ENCODE measurements around the gene OR4D9. TPM values are rescaled to one million over a fixed set of nuclear protein-coding genes. Genes with fewer than 3 reads are reported as not detected.
A peak's percentile ranks its signal among the peaks of the same experiment; 100 is the strongest.

OR4D9 gene
- total and polyA plus RNA-seq, 2 donors (not counting 1 experiment from before 2014, with no cell fraction given): not detected

DNA sequence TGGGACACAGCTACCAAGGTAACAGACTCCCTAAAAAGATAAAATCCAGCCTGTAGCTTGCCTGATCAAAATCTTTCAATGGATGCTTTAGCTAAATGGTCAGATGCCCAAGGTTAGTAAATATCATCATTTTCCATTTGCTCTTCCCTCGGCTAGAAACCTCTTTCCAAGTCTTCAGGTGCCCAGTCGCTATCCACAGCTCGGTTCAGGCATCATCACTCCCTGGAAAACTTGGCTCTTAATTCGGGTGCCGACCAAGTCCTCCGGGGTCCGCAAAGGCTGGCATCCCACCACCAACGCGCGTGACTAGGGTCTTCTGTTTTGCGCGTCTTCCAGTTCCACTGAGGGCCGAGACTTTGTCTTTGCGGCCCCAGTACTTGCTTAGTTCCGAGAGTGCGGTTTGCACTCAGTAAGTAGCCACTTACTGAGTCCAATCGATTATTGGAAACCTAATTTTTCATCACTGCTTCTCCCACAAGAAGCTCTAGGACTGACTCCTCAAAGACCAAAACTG, 44.3 kb downstream of the OR4D9 start:
- H3K9ac ChIP-seq (ENCODE audit: low read length): peak overlapping the region; percentile 46
- no peak for ATAC-seq (ENCODE audit: low read depth)
- peak overlapping the region; percentile 41 for H2AFZ ChIP-seq (ENCODE audit: insufficient read depth, low read depth, low read length, poor library complexity, severe bottlenecking)
- H3K4me2 ChIP-seq (replicated peaks; ENCODE audit: low read depth, low read length, poor library complexity, severe bottlenecking): peak overlapping the region; percentile 76
- ChIA-PET POLR2A (interaction anchor here (0.7 kb wide), 1 partner anchor 59 kb away, joined by 3 read pairs; no protein-coding TSS in a partner anchor), CTCF (interaction anchor here (1.7 to 2.1 kb wide), 2 partner anchors 10 to 18 kb away, joined by 4 to 7 read pairs; no protein-coding TSS in a partner anchor)
- TF ChIP-seq EZH2 (IDR thresholded peaks at IDR 0.05; ENCODE audit: borderline replicate concordance, insufficient read depth, low read depth, low read length, poor library complexity, severe bottlenecking): no peak
- TF ChIP-seq, protein P1, sequence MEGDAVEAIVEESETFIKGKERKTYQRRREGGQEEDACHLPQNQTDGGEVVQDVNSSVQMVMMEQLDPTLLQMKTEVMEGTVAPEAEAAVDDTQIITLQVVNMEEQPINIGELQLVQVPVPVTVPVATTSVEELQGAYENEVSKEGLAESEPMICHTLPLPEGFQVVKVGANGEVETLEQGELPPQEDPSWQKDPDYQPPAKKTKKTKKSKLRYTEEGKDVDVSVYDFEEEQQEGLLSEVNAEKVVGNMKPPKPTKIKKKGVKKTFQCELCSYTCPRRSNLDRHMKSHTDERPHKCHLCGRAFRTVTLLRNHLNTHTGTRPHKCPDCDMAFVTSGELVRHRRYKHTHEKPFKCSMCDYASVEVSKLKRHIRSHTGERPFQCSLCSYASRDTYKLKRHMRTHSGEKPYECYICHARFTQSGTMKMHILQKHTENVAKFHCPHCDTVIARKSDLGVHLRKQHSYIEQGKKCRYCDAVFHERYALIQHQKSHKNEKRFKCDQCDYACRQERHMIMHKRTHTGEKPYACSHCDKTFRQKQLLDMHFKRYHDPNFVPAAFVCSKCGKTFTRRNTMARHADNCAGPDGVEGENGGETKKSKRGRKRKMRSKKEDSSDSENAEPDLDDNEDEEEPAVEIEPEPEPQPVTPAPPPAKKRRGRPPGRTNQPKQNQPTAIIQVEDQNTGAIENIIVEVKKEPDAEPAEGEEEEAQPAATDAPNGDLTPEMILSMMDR (IDR thresholded peaks at IDR 0.05): no peak
- intact Hi-C loops (cut with micrococcal nuclease): loop anchor here (5.0 to 10.0 kb wide), 2 partner anchors 199 to 383 kb away; partner anchors contain the start of genes DTX4 and STX3
- H3K79me2 ChIP-seq (ENCODE audit: control insufficient read depth, insufficient read depth, low read length): no peaks in the 10 kb centered on the region
- H3K9me3 ChIP-seq (ENCODE audit: control extremely low read depth in 1 of 3, control insufficient read depth in 2 of 3, insufficient read depth in 1 of 3, low read length in 2 of 3): peaks cover 0 to 11% (median 1%) of the 10 kb centered on the region in 3 donors
- no peak for DNase-seq
- no peaks in the 10 kb centered on the region for H3K9me3 Mint-ChIP-seq (ENCODE audit: insufficient read depth)
- peak overlapping the region; percentile 76 for H3K4me3 Mint-ChIP-seq
- peaks cover 29 to 51% of the 10 kb centered on the region in 2 donors for H3K4me1 ChIP-seq (ENCODE audit: control insufficient read depth in 2 of 2, insufficient read depth in 2 of 2, low read length in 2 of 2)
- peaks cover 55% of the 10 kb centered on the region for H3K4me1 Mint-ChIP-seq
- H3K27me3 ChIP-seq (replicated peaks in 1 of 4; ENCODE audit: control extremely low read depth in 1 of 4, control insufficient read depth in 3 of 4, insufficient read depth in 4 of 4, low read length in 3 of 4): peaks cover 0 to 8% (median 3%) of the 10 kb centered on the region in 4 experiments
- H3K27me3 Mint-ChIP-seq: no peaks in the 10 kb centered on the region
- no peaks in the 10 kb centered on the region for H4K20me1 ChIP-seq (ENCODE audit: control insufficient read depth, insufficient read depth, low read length, poor library complexity, severe bottlenecking)
- 15% methylated on average over 17 of the region's 17 CpGs for WGBS (ENCODE audit: insufficient coverage)
- H3K4me3 ChIP-seq (ENCODE audit: control extremely low read depth in 1 of 5, extremely low read depth in 1 of 5, insufficient read depth in 1 of 5, low read depth in 2 of 5, low read length in 4 of 5): peak overlapping the region in 4 of 5 experiments; percentile 26 to 56 (median 32)
- peak overlapping the region; percentile 72 for H3K27ac Mint-ChIP-seq
- H3K27ac ChIP-seq (ENCODE audit: low read length in 2 of 2): no peak overlapping the region
- H3K36me3 ChIP-seq (replicated peaks in 1 of 2; ENCODE audit: control extremely low read depth in 1 of 2, control insufficient read depth in 1 of 2, extremely low read depth in 1 of 2, insufficient read depth in 2 of 2, low read length in 1 of 2): no peaks in the 10 kb centered on the region

Data from B cell (primary cell).